B cell (primary cell): ENCODE measurements around the gene ATF3. TPM values are rescaled to one million over a fixed set of nuclear protein-coding genes. Genes with fewer than 3 reads are reported as not detected.

Experiments
- ATAC-seq: fragments of 200-7000 bp; cut with Tn5 transposase; one replicate; pipeline ENCODE4 v1.10.0; 2021; ENCODE audit warnings: low read depth, mild to moderate bottlenecking, moderate number of reproducible peaks, moderate library complexity
- CTCF ChIA-PET: fragments of 350-600 bp; sonication (Branson Sonifier 250); formaldehyde crosslinking; loops from one replicate; lab custom pipeline; 2021; ENCODE audit warnings: antibody characterized with exemption, inconsistent platforms; lab: Charles Lee
- POLR2A ChIA-PET: fragments of 350-600 bp; sonication (Branson Sonifier 250); formaldehyde crosslinking; loops from one replicate; lab custom pipeline; 2021; ENCODE audit warnings: antibody characterized with exemption; lab: Charles Lee
- DNase-seq: peaks from one replicate; pipeline ENCODE4 v3.0.0; 2013
- H2AFZ ChIP-seq: 2 replicates; pipeline ENCODE4 v1.6.1; 2012; ENCODE audit warnings: mild to moderate bottlenecking, low read depth, low read length; ENCODE audit not compliant: insufficient read depth, poor library complexity, severe bottlenecking
- H3K27ac ChIP-seq, 2 donors: 1 replicate in 1 of 2; 2 replicates in 1 of 2; pipeline ENCODE4 v1.5.1; 2012 to 2013; ENCODE audit warnings: low read length in 2 of 2, mild to moderate bottlenecking in 2 of 2, moderate library complexity in 1 of 2
- H3K27me3 ChIP-seq, 4 experiments: fragments of 200-600 bp in 1 of 4; sonication (generic) in 1 of 4; replicated peaks in 1 of 4; 1 replicate in 2 of 4; 2 replicates in 2 of 4; pipeline versions ENCODE4 v1.6.1 to v1.7.0; 2013 to 2016; ENCODE audit warnings: low read length in 3 of 4, mild to moderate bottlenecking in 2 of 4, mixed read lengths in 1 of 4, moderate library complexity in 1 of 4; ENCODE audit not compliant: insufficient read depth in 4 of 4, control insufficient read depth in 3 of 4; ENCODE audit errors: control extremely low read depth in 1 of 4
- H3K36me3 ChIP-seq, 2 experiments: replicated peaks in 1 of 2; 1 replicate in 1 of 2; 2 replicates in 1 of 2; pipeline versions ENCODE4 v1.6.1 to v1.7.1; 2013; ENCODE audit warnings: low read length in 1 of 2; ENCODE audit not compliant: insufficient read depth in 2 of 2, control insufficient read depth in 1 of 2; ENCODE audit errors: control extremely low read depth in 1 of 2, extremely low read depth in 1 of 2
- H3K4me1 ChIP-seq, 2 donors: fragments of 200-600 bp in 1 of 2; sonication (generic) in 1 of 2; 1 replicate in 1 of 2; 2 replicates in 1 of 2; pipeline versions ENCODE4 v1.5.1 to v1.6.1; 2013 to 2017; ENCODE audit warnings: low read length in 2 of 2; ENCODE audit not compliant: control insufficient read depth in 2 of 2, insufficient read depth in 2 of 2
- H3K4me2 ChIP-seq: replicated peaks from 2 replicates; pipeline ENCODE3; 2012; ENCODE audit warnings: mild to moderate bottlenecking, low read depth, low read length; ENCODE audit not compliant: poor library complexity, severe bottlenecking
- H3K4me3 ChIP-seq, 5 experiments: fragments of 200-600 bp in 1 of 5; sonication (generic) in 1 of 5; 1 replicate in 3 of 5; 2 replicates in 2 of 5; pipeline versions ENCODE4 v1.5.1 to v1.7.0; 2011 to 2016; ENCODE audit warnings: low read length in 4 of 5, mild to moderate bottlenecking in 4 of 5, low read depth in 2 of 5, control low read depth in 1 of 5, moderate library complexity in 1 of 5; ENCODE audit not compliant: insufficient read depth in 1 of 5; ENCODE audit errors: control extremely low read depth in 1 of 5, extremely low read depth in 1 of 5
- H3K79me2 ChIP-seq: fragments of 200-600 bp; sonication (generic); one replicate; pipeline ENCODE4 v1.6.0; 2016; ENCODE audit warnings: low read length; ENCODE audit not compliant: control insufficient read depth, insufficient read depth
- H3K9ac ChIP-seq: fragments of 200-600 bp; sonication (generic); 2 replicates; pipeline ENCODE4 v1.6.1; 2017; ENCODE audit warnings: mild to moderate bottlenecking, low read length, moderate library complexity
- H3K9me3 ChIP-seq, 3 donors: one replicate each; pipeline versions ENCODE4 v1.6.1 to v1.7.1; 2013; ENCODE audit warnings: low read length in 2 of 3; ENCODE audit not compliant: control insufficient read depth in 2 of 3, insufficient read depth in 1 of 3; ENCODE audit errors: control extremely low read depth in 1 of 3
- H4K20me1 ChIP-seq: 2 replicates; pipeline ENCODE4 v1.6.0; 2012; ENCODE audit warnings: mild to moderate bottlenecking, low read length; ENCODE audit not compliant: insufficient read depth, control insufficient read depth, poor library complexity, severe bottlenecking
- H3K27ac Mint-ChIP-seq: one replicate; pipeline ENCODE4 v1.8.0; 2021; ENCODE audit warnings: mixed read lengths
- H3K27me3 Mint-ChIP-seq: one replicate; pipeline ENCODE4 v1.8.0; 2021; ENCODE audit warnings: mixed read lengths
- H3K4me1 Mint-ChIP-seq: one replicate; pipeline ENCODE4 v1.8.0; 2021; ENCODE audit warnings: mixed read lengths
- H3K4me3 Mint-ChIP-seq: one replicate; pipeline ENCODE4 v1.8.0; 2021; ENCODE audit warnings: mixed read lengths
- H3K9me3 Mint-ChIP-seq: one replicate; pipeline ENCODE4 v1.8.0; 2022; ENCODE audit warnings: mixed read lengths; ENCODE audit not compliant: insufficient read depth
- CTCF ChIP-seq: fragments of 200-600 bp; IDR thresholded peaks from one replicate; pipeline ENCODE4 v1.8.0; 2022; ENCODE audit warnings: antibody characterized with exemption, mild to moderate bottlenecking
- EZH2 ChIP-seq: IDR thresholded peaks from 2 replicates; pipeline ENCODE4 v1.6.1; 2012; ENCODE audit warnings: borderline replicate concordance, low read depth, mild to moderate bottlenecking, moderate library complexity, low read length; ENCODE audit not compliant: insufficient read depth, poor library complexity, severe bottlenecking
- WGBS: methylation state at CpG from one replicate; pipeline ENCODE4 v1.1.5; 2013; ENCODE audit warnings: missing lambda C conversion rate; ENCODE audit not compliant: insufficient coverage; 5-methylcytosine and 5-hydroxymethylcytosine counted together
- intact Hi-C: fragments of 100-400 bp; cut with micrococcal nuclease; formaldehyde crosslinking; loops from one replicate; pipeline ENCODE4 v1.10.0; 2022
- polyA plus RNA-seq: library from polyadenylated mRNA; depleted of rRNA; stranded (reverse); fragments of >200 nt; gene quantifications from 2 replicates; pipeline ENCODE4 v1.2.3, GENCODE V29; 2012
- total RNA-seq, 2 donors: library from RNA; stranded (reverse); fragments of 120-200 nt in 1 of 2; gene quantifications; 1 replicate in 1 of 2; 2 replicates in 1 of 2; pipeline versions ENCODE4 v1.2.3 to v1.2.4, GENCODE V29; 2013 to 2022

ATF3 gene
- total and polyA plus RNA-seq, 2 donors (not counting 1 experiment from before 2014, with no cell fraction given), result 4.5 to 42.3 TPM

DNA sequence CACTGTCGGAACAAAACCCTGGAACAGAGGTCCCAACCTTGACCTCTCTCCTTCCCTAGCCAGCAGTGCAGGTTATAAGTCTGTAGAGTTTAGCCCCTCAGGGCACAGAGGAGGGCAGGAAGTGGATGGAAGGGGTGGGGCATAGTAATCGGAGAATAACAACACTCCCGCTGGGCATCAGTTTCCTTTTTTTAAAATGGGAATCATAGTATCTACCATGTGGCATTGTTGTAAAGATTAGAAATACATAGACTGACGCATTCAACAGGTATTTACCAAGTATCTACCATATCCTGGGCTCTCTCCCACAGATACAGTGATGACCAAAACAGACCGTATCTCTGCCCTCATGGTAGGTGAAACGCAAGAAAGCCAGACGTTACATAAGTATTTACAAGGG, 24.9 kb upstream of the ATF3 start:
- ATAC-seq, result no peak
- no peaks in the 10 kb centered on the region for H3K36me3 ChIP-seq
- Mint-ChIP-seq H3K4me1 (no peaks in the 10 kb centered on the region), H3K4me3 (no peak overlapping the region), H3K27ac (no peak overlapping the region), H3K9me3 (no peaks in the 10 kb centered on the region), H3K27me3 (peaks cover 51% of the 10 kb centered on the region)
- intact Hi-C loops, result no loop called here
- no peak for TF ChIP-seq EZH2
- TF ChIP-seq CTCF, result no peak
- WGBS, result no CpG with 5 or more reads among the region's 7 CpGs
- H4K20me1 ChIP-seq, result no peaks in the 10 kb centered on the region
- H3K4me3 ChIP-seq, result no peak overlapping the region
- no peak overlapping the region for H3K9ac ChIP-seq
- H3K27me3 ChIP-seq, result peaks cover 0 to 27% (median 10%) of the 10 kb centered on the region in 4 experiments
- H3K4me2 ChIP-seq, result no peak overlapping the region
- no peaks in the 10 kb centered on the region for H3K79me2 ChIP-seq
- DNase-seq, result no peak
- no peak overlapping the region for H3K27ac ChIP-seq
- CTCF ChIA-PET, result interaction anchor here (1.0 kb wide), 1 partner anchor 107 kb away, joined by 3 read pairs; no protein-coding TSS in a partner anchor
- no peaks in the 10 kb centered on the region for H3K4me1 ChIP-seq
- H2AFZ ChIP-seq, result no peak overlapping the region
- POLR2A ChIA-PET, result no interaction called here
- H3K9me3 ChIP-seq, result no peaks in the 10 kb centered on the region

- Mint-ChIP-seq H3K9me3 (no peaks in the 10 kb centered on the region), H3K27ac (no peak overlapping the region), H3K4me1 (no peaks in the 10 kb centered on the region)
Observed at GRCh38 chr1:212584092-212584886, 24.3 kb upstream of the ATF3 start.

More at GRCh38 chr1:212584092-212584886, 24.3 kb upstream of the ATF3 start:
- TF ChIP-seq EZH2, result no peak
- no peak for TF ChIP-seq CTCF
- Histone ChIP-seq H3K4me3 (no peak overlapping the region), H3K27me3 (peaks cover 0 to 25% (median 13%) of the 10 kb centered on the region in 4 experiments), H2AFZ (no peak overlapping the region), H3K4me2 (no peak overlapping the region), H3K36me3 (no peaks in the 10 kb centered on the region), H3K4me1 (no peaks in the 10 kb centered on the region), H3K9me3 (no peaks in the 10 kb centered on the region), H4K20me1 (no peaks in the 10 kb centered on the region), H3K79me2 (no peaks in the 10 kb centered on the region), H3K27ac (no peak overlapping the region), H3K9ac (no peak overlapping the region)
- ChIA-PET POLR2A (no interaction called here), CTCF (interaction anchor here (1.0 kb wide), 1 partner anchor 107 kb away, joined by 3 read pairs; no protein-coding TSS in a partner anchor)
- intact Hi-C loops, result no loop called here
- WGBS, result 88% methylated on average over 3 of the region's 5 CpGs
- H3K4me3 Mint-ChIP-seq, result no peak overlapping the region
- ATAC-seq, result no peak
- no peak for DNase-seq
- peaks cover 54% of the 10 kb centered on the region for H3K27me3 Mint-ChIP-seq
